Measurements from ENCODE around the gene FLNB. TPM values are rescaled to one million over a fixed set of nuclear protein-coding genes. Genes with fewer than 3 reads are reported as not detected.

Gene FLNB
- total and polyA plus RNA-seq, 2 of the 8 experiments (the other 6 are each of a cell fraction or from before 2014, with no cell fraction given) = 72.3 to 118 TPM

- no peak overlapping the region for H2AFZ ChIP-seq (ENCODE audit: low read length)
- H2BK20ac ChIP-seq (ENCODE audit: low read length) = no peak overlapping the region
- peaks cover 0 to 3% (median under 1%) of the 10 kb centered on the region in 4 experiments; a peak in 3 of 7 replicates for H3K4me1 ChIP-seq (replicated peaks in 1 of 4; ENCODE audit: control insufficient read depth in 3 of 4, insufficient read depth in 4 of 4, low read length in 3 of 4)
- no peak overlapping the region for H2BK15ac ChIP-seq (ENCODE audit: low read length)
- no peak overlapping the region for H2BK120ac ChIP-seq (replicated peaks; ENCODE audit: low read depth, low read length)
- no peak overlapping the region for H2AK5ac ChIP-seq (ENCODE audit: low read depth, low read length)
- no peaks in the 10 kb centered on the region for H3K9me3 ChIP-seq (ENCODE audit: insufficient read depth in 2 of 2, low read depth in 1 of 2, low read length in 1 of 2)
- H3K14ac ChIP-seq (ENCODE audit: insufficient read length) = no peak overlapping the region
- DNase-seq (ENCODE audit: low read depth in 1 of 2, low spot score in 2 of 2) (no peak), FAIRE-seq (no peak)
- H4K8ac ChIP-seq (ENCODE audit: extremely low read depth, insufficient read depth, low read length) = no peak overlapping the region
- 0 out of 4 replicates have a peak overlapping the region, but pooled peaks of 1 of the 2 experiments have one; percentile 29 for H3K4me2 ChIP-seq (ENCODE audit: insufficient read depth in 1 of 2, low read depth in 2 of 2, low read length in 2 of 2)
- H3K23me2 ChIP-seq (ENCODE audit: low read depth, low read length) = no peaks in the 10 kb centered on the region; the same call in 1 of the 2 replicates
- H3K79me1 ChIP-seq (ENCODE audit: low read depth, low read length) = no peaks in the 10 kb centered on the region
- H3K9ac ChIP-seq (replicated peaks in 1 of 4; ENCODE audit: extremely low read depth in 1 of 4, low read depth in 3 of 4, low read length in 3 of 4) = no peak overlapping the region
- H3K79me2 ChIP-seq (ENCODE audit: control insufficient read depth in 1 of 2, insufficient read depth in 2 of 2, low read length in 2 of 2) = no peaks in the 10 kb centered on the region
- H3K23ac ChIP-seq (ENCODE audit: insufficient read length) = no peak overlapping the region
- H3K36me3 ChIP-seq (ENCODE audit: control insufficient read depth in 2 of 4, insufficient read depth in 4 of 4, low read length in 3 of 4) = no peaks in the 10 kb centered on the region
- no peaks in the 10 kb centered on the region for H3K27me3 ChIP-seq (replicated peaks in 1 of 4; ENCODE audit: control insufficient read depth in 3 of 4, extremely low read depth in 1 of 4, insufficient read depth in 3 of 4, low read length in 3 of 4)
- no peak overlapping the region for H3K18ac ChIP-seq (ENCODE audit: extremely low read depth, low read length)
- H3K27ac ChIP-seq (ENCODE audit: low read depth, low read length) = no peak overlapping the region
- no peak overlapping the region for H3K4ac ChIP-seq (replicated peaks; ENCODE audit: insufficient read length, low read depth, low read length)
- WGBS, 2 experiments (ENCODE audit: extremely low coverage in 1 of 2, insufficient coverage in 1 of 2, insufficient read length in 1 of 2, insufficient replicate concordance in 2 of 2, low coverage in 1 of 2, low lambda C conversion rate in 2 of 2, missing lambda C conversion rate in 1 of 2) = 76% methylated on average over 10 of the region's 10 CpGs; no CpG with 5 or more reads in 1 of the 2 experiments
- H2BK5ac ChIP-seq (ENCODE audit: low read depth, low read length) = no peak overlapping the region
- H3K56ac ChIP-seq (replicated peaks; ENCODE audit: insufficient read length, low read depth, low read length) = no peak overlapping the region
- CTCF ChIA-PET (ENCODE audit: partially characterized antibody) = interaction anchor here (0.6 to 10.5 kb wide), 26 partner anchors 9 to 1333 kb away, joined by 3 to 128 read pairs (median 6); partner anchors contain the start of genes HTD2 and RPP14
- H4K20me1 ChIP-seq (replicated peaks in 1 of 2; ENCODE audit: control insufficient read depth in 1 of 2, insufficient read depth in 2 of 2, low read length in 2 of 2) = no peaks in the 10 kb centered on the region
- H4K91ac ChIP-seq (replicated peaks; ENCODE audit: insufficient read length, low read length) = no peak overlapping the region
- POLR2A ChIA-PET (ENCODE audit: partially characterized antibody) = no interaction called here
- no peak overlapping the region for H3K4me3 ChIP-seq (ENCODE audit: extremely low read depth in 1 of 4, insufficient read depth in 2 of 4, low read depth in 3 of 4, low read length in 4 of 4)
- H4K5ac ChIP-seq (ENCODE audit: insufficient read length, low read depth, low read length) = no peak overlapping the region
- no peak overlapping the region for H2BK12ac ChIP-seq (ENCODE audit: low read depth, low read length)
- TF ChIP-seq SP1 (IDR thresholded peaks at IDR 0.05; ENCODE audit: low read depth, low read length) (no peak), SP2 (IDR thresholded peaks at IDR 0.05; ENCODE audit: low read length) (no peak), PHF8 (conservative IDR thresholded peaks at IDR 0.05; ENCODE audit: low read depth, low read length) (no peak), GTF2F1 (IDR thresholded peaks at IDR 0.05; ENCODE audit: borderline replicate concordance, low read depth, low read length) (no peak), ZNF274 (IDR thresholded peaks at IDR 0.05; ENCODE audit: borderline replicate concordance, extremely low read depth, low read length) (no peak), POLR2AphosphoS5 (IDR thresholded peaks at IDR 0.05; ENCODE audit: low read depth, low read length) (no peak), FOSL1 (IDR thresholded peaks at IDR 0.05; ENCODE audit: insufficient read depth, low read depth, low read length) (no peak), GABPA (IDR thresholded peaks at IDR 0.05; ENCODE audit: borderline replicate concordance, insufficient read depth, low read length) (no peak), CHD2 (IDR thresholded peaks at IDR 0.05; ENCODE audit: low read length) (no peak), CHD1 (IDR thresholded peaks at IDR 0.05; ENCODE audit: low read depth, low read length) (no peak), CBX8 (IDR thresholded peaks at IDR 0.05; ENCODE audit: borderline replicate concordance, low read depth, low read length) (no peak), CREB1 (IDR thresholded peaks at IDR 0.05) (no peak), JUN (IDR thresholded peaks at IDR 0.05; ENCODE audit: low read depth, low read length) (no peak), ATF3 (IDR thresholded peaks at IDR 0.05; ENCODE audit: insufficient read depth, low read depth, low read length) (no peak)
Observed at GRCh38 chr3:58216496-58217195, 208.4 kb downstream of the FLNB start.
